ENCODE measurements around the gene TAF6. TPM values are rescaled to one million over a fixed set of nuclear protein-coding genes. Genes with fewer than 3 reads are reported as not detected.

Gene TAF6
- total RNA-seq, 1 experiment from 2014 or later, result 47.2 TPM

- H3K4me1 Mint-ChIP-seq (ENCODE audit: insufficient read depth, unreplicated experiment), result peaks cover 18% of the 10 kb centered on the region
Observed at GRCh38 chr7:100085515-100085914, 33.6 kb downstream of the TAF6 start.

DNA sequence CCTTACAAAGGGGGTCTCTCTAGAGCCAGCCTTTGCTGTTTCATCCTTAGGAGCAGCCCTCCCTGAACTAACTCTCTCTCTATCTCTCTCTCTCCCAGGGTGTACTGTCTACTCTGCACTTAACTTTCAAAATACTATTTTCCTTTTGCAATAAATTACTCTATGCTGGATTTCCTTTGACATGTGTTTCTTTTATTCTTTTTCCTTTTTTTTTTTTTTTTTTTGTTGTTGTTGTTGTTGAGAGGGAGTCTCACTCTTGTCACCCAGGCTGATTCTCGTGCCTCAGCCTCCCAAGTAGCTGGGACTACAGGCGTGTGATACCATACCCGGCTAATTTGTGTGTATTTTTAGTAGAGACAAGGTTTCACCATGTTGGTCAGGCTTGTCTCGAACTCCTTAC, 36.2 kb downstream of the TAF6 start:
- no peak for DNase-seq (ENCODE audit: unreplicated experiment)
- Mint-ChIP-seq H3K4me1 (ENCODE audit: insufficient read depth, unreplicated experiment) (peaks cover 12% of the 10 kb centered on the region), H3K9me3 (ENCODE audit: unreplicated experiment) (no peaks in the 10 kb centered on the region), H3K27ac (ENCODE audit: low read depth, unreplicated experiment) (peak overlapping the region; percentile 17), H3K36me3 (ENCODE audit: insufficient read depth, unreplicated experiment) (peaks cover 22% of the 10 kb centered on the region), H3K27me3 (ENCODE audit: insufficient read depth, unreplicated experiment) (no peaks in the 10 kb centered on the region), H3K4me3 (ENCODE audit: unreplicated experiment) (no peak overlapping the region)
- intact Hi-C loops (cut with micrococcal nuclease), result loop anchor here (10.0 kb wide), 1 partner anchor 168 kb away; the partner anchor contains the start of gene TRIM4
- CTCF ChIA-PET, result interaction anchor here (0.6 to 1.3 kb wide), 11 partner anchors 11 to 167 kb away, joined by 3 to 14 read pairs (median 3); partner anchors contain the start of gene ZKSCAN1
- TF ChIP-seq, protein P1, sequence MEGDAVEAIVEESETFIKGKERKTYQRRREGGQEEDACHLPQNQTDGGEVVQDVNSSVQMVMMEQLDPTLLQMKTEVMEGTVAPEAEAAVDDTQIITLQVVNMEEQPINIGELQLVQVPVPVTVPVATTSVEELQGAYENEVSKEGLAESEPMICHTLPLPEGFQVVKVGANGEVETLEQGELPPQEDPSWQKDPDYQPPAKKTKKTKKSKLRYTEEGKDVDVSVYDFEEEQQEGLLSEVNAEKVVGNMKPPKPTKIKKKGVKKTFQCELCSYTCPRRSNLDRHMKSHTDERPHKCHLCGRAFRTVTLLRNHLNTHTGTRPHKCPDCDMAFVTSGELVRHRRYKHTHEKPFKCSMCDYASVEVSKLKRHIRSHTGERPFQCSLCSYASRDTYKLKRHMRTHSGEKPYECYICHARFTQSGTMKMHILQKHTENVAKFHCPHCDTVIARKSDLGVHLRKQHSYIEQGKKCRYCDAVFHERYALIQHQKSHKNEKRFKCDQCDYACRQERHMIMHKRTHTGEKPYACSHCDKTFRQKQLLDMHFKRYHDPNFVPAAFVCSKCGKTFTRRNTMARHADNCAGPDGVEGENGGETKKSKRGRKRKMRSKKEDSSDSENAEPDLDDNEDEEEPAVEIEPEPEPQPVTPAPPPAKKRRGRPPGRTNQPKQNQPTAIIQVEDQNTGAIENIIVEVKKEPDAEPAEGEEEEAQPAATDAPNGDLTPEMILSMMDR (IDR thresholded peaks at IDR 0.05; ENCODE audit: unreplicated experiment), result no peak
- POLR2A ChIA-PET, result interaction anchor here (1.1 kb wide), 1 partner anchor 89 kb away, joined by 4 read pairs; no protein-coding TSS in a partner anchor
- no TSS peak for BruUV-seq (replicated peaks)

More at GRCh38 chr7:100085515-100085914, 33.6 kb downstream of the TAF6 start:
- intact Hi-C loops (cut with micrococcal nuclease), result loop anchor here (10.0 kb wide), 1 partner anchor 171 kb away; the partner anchor contains the start of gene TRIM4
- CTCF ChIA-PET, result interaction anchor here (1.0 to 1.3 kb wide), 3 partner anchors 60 to 152 kb away, joined by 4 to 5 read pairs (median 4); no protein-coding TSS in a partner anchor
- DNase-seq (ENCODE audit: unreplicated experiment), result no peak
- TF ChIP-seq, protein P1 (IDR thresholded peaks at IDR 0.05; ENCODE audit: unreplicated experiment), result no peak
- Mint-ChIP-seq H3K36me3 (ENCODE audit: insufficient read depth, unreplicated experiment) (peaks cover 18% of the 10 kb centered on the region), H3K9me3 (ENCODE audit: unreplicated experiment) (no peaks in the 10 kb centered on the region), H3K27ac (ENCODE audit: low read depth, unreplicated experiment) (no peak overlapping the region), H3K4me3 (ENCODE audit: unreplicated experiment) (no peak overlapping the region), H3K27me3 (ENCODE audit: insufficient read depth, unreplicated experiment) (no peaks in the 10 kb centered on the region)
- POLR2A ChIA-PET, result no interaction called here
- BruUV-seq (replicated peaks), result no TSS peak

DNA sequence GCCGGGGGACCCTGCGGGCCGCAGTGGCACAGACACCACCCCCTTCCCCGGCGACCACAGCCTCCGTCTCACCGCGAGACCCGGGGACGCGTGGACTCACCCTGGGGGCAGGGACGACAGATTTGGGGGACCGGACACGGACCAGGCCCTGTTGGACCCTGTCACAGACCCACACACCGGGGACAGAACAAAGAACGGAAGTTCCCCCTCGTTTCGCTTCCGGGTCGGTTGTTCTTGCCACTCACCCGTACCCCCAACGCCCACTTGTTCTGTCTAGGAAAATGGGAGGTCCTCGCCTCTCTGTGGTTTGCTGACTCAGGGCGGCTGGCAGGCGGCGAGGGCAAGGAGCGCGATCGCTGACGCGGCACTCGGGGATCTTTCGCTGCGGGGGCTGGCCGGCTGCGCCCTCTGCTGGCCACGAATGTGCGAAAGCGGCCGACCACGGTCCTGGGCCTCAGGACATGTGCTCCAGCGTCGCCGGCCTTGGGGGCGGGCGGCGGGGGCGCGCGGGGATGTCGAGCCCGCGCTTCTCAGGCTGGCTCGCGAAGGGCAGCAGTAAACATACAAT, 37.5 kb downstream of the TAF6 start, which contains the start of gene ZNF3:
Gene ZNF3, minus strand, starts transcription at position 189 of the 568 bp plus-strand sequence. CDS start 4,366 bp downstream, outside the sequence.
- no peaks in the 10 kb centered on the region for H3K27me3 Mint-ChIP-seq (ENCODE audit: insufficient read depth, unreplicated experiment)
- TF ChIP-seq, protein P1 (IDR thresholded peaks at IDR 0.05; ENCODE audit: unreplicated experiment), result peak; percentile 82
- H3K9me3 Mint-ChIP-seq (ENCODE audit: unreplicated experiment), result no peaks in the 10 kb centered on the region
- DNase-seq (ENCODE audit: unreplicated experiment), result peak; percentile 99
- H3K4me1 Mint-ChIP-seq (ENCODE audit: insufficient read depth, unreplicated experiment), result peaks cover 6% of the 10 kb centered on the region
- POLR2A ChIA-PET, result interaction anchor here (0.6 to 2.1 kb wide), 19 partner anchors 8 to 175 kb away, joined by 3 to 14 read pairs (median 6); partner anchors contain the start of genes AP4M1, CNPY4, COPS6 and MCM7
- H3K4me3 Mint-ChIP-seq (ENCODE audit: unreplicated experiment), result peak within 1 kb of the TSS; percentile 84
- no TSS peak for BruUV-seq (replicated peaks)
- peak within 1 kb of the TSS; percentile 74 for H3K27ac Mint-ChIP-seq (ENCODE audit: low read depth, unreplicated experiment)
- intact Hi-C loops (cut with micrococcal nuclease), result loop anchor here (1.0 to 10.0 kb wide), 3 partner anchors 19 to 167 kb away; partner anchors contain the start of genes AP4M1, MCM7 and TRIM4
- peaks cover 35% of the 10 kb centered on the region for H3K36me3 Mint-ChIP-seq (ENCODE audit: insufficient read depth, unreplicated experiment)
- CTCF ChIA-PET, result interaction anchor here (0.5 to 1.3 kb wide), 8 partner anchors 16 to 165 kb away, joined by 3 to 14 read pairs (median 4); no protein-coding TSS in a partner anchor

DNA sequence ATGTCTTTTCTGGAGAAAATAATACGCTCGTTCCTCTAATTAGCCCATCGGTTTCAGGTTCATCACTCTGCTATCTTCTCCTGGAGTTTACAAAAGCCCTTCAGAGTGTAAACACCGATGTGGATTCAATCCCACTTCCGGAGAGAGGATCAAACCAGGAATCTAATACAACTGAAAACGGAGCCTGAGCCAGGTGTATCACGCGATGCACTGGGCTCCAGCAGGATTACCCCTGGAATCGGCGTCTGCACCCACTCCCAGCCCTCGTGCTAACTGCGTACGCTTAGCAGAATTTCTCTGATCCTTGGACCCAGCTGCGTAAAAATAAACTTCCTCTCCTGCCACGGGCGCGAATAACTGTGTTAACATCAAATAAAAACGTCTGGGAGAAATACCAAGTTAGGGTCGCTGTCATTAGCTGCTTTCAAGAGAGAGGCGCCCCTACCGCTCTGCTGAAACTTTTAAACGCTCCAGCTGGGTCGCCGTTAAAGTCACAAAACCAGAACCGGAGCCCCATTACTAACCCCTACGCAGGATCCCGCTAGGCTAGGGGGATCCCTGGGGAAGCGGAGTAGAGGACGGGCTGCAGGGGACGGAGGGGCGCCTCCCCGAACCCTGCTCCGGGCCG, 38.1 kb downstream of the TAF6 start:
- TF ChIP-seq, protein P1 (IDR thresholded peaks at IDR 0.05; ENCODE audit: unreplicated experiment), result no peak
- BruUV-seq (replicated peaks), result TSS peak; percentile 63
- POLR2A ChIA-PET, result interaction anchor here (0.6 to 2.1 kb wide), 22 partner anchors 9 to 755 kb away, joined by 3 to 14 read pairs (median 4); partner anchors contain the start of genes AP4M1, ARPC1A, COPS6 and MCM7
- H3K27me3 Mint-ChIP-seq (ENCODE audit: insufficient read depth, unreplicated experiment), result no peaks in the 10 kb centered on the region
- intact Hi-C loops (cut with micrococcal nuclease), result loop anchor here (1.0 to 10.0 kb wide), 3 partner anchors 20 to 166 kb away; partner anchors contain the start of genes AP4M1, MCM7 and TRIM4
- peaks cover 6% of the 10 kb centered on the region for H3K4me1 Mint-ChIP-seq (ENCODE audit: insufficient read depth, unreplicated experiment)
- H3K27ac Mint-ChIP-seq (ENCODE audit: low read depth, unreplicated experiment), result peak overlapping the region; percentile 74
- H3K4me3 Mint-ChIP-seq (ENCODE audit: unreplicated experiment), result peak overlapping the region; percentile 84
- peaks cover 41% of the 10 kb centered on the region for H3K36me3 Mint-ChIP-seq (ENCODE audit: insufficient read depth, unreplicated experiment)
- CTCF ChIA-PET, result interaction anchor here (0.6 to 1.2 kb wide), 4 partner anchors 10 to 638 kb away, joined by 3 to 4 read pairs (median 3); no protein-coding TSS in a partner anchor
- DNase-seq (ENCODE audit: unreplicated experiment), result no peak
- H3K9me3 Mint-ChIP-seq (ENCODE audit: unreplicated experiment), result no peaks in the 10 kb centered on the region

All from MCF 10A (cell line).